Prostate gland (tissue), 2 donors: ENCODE results near the gene METTL5. TPM values are rescaled to one million over a fixed set of nuclear protein-coding genes. Genes with fewer than 3 reads are reported as not detected.

ENCODE experiments used
- total RNA-seq, 2 donors: library from RNA; depleted of rRNA; stranded (reverse); fragments of >200 nt; gene quantifications; one replicate each; pipeline ENCODE4 v1.1.0, GENCODE V29; 2016

METTL5 gene
- total RNA-seq, 2 donors from 2014 or later, result 34.9 to 43.9 TPM

Other genes with a start within 250 kb of the METTL5 start
- 10 to 100 TPM; 30.9 to 38.0 TPM for gene PPIG, start 240.6 kb downstream of the METTL5 start, total RNA-seq
- 1 to 10 TPM in 1 of 2 donors, under 1 TPM in 1; 0.27 to 1.0 TPM for gene CFAP210, start 130.5 kb downstream of the METTL5 start, total RNA-seq
- gene PHOSPHO2, start 130.4 kb downstream of the METTL5 start, total RNA-seq, result 10 to 100 TPM; 11.9 to 17.4 TPM
- 10 to 100 TPM; 15.8 to 22.8 TPM for gene KLHL23, start 91.1 kb downstream of the METTL5 start, total RNA-seq
- gene SSB, start 26.0 kb downstream of the METTL5 start, total RNA-seq, result 10 to 100 TPM; 48.0 to 48.9 TPM
- gene UBR3, start 2.5 kb upstream of the METTL5 start, total RNA-seq, result 10 to 100 TPM; 41.1 to 89.9 TPM